NCI-H2107 (cell line): Measurements from ENCODE around the gene PSG4.
"Not testable (repeated sequence)": the region's sequence is repeated elsewhere in the genome, so short reads cannot be mapped to it uniquely, and the experiment has no call there.

ENCODE experiments used
- DNase-seq: peaks from one replicate; lab custom pipeline; 2025; lab: John Stamatoyannopoulos, UW

The PSG4 gene

DNA sequence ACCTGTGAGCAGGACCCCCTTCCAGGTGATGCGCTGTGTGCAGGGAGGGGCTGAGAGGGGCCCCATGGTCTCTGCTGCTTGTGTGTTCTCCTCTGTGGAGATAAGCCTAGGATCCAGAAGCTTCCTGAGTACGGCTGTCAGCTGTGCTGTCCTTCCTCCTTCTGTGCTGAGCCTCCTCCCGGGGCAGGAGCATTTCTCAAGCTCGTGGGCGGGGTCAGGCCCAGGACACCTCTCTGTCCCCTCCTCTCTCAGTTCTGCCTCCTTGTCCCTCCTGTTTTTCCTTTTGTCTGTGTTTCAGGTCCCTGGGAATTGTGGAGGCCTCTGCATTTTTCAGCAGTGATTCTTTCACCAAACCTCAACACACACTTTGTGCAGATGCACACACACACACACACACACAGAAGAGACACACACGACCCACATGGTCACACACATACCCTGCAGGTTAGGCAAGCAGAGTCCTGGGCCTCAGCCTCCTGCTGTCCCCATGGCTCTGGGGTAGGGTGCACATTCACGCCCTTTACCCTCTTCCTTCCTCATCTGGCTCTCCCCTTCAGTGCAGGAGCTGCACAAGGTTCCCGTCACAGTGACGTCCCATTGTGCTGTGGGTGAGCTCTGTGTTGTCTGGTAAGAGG is at the start of gene PSG4:
TSS of gene PSG4 (minus strand) at position 168 of the 635 bp plus-strand sequence. CDS start at position 66, 102 bp downstream.
- DNase-seq = not testable (repeated sequence)

DNA sequence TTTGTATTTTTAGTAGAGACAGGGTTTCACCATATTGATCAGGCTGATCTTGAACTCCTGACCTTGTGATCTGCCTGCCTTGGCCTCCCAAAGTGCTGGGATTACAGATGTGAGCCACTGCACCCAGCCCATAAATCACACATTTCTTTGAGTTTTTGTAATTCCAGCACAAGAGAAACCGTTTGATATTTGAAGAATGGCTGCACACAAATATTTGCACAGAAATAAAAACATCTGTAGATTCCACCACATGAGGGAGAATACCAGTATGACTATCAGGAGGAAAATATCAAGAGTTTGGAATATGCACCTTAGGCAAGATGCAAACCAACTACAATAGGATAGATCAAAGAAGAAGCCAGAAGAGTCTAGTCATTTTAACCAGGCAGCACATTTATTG is 46.0 kb upstream of the PSG4 start:
- DNase-seq = not testable (repeated sequence)

DNA sequence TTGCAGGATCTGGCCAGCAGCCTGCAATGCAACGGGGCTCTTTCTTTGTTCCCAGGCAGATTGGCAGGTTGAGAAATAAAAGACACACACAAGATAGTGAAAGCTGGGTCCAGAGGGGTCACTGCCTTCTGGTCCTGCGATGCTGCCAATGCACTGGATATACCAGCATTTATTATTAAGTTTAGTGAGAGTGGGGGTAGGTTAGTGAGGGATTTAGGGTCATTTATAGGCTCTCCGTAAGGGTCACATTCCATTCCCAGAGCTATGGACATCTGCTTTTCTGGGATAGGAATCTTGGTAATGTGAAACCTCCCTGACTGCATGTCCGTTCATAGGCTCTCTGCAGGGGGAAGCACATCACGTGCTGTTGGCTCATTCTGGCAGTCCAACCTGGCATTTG is 44.9 kb upstream of the PSG4 start:
- DNase-seq = not testable (repeated sequence)

DNA sequence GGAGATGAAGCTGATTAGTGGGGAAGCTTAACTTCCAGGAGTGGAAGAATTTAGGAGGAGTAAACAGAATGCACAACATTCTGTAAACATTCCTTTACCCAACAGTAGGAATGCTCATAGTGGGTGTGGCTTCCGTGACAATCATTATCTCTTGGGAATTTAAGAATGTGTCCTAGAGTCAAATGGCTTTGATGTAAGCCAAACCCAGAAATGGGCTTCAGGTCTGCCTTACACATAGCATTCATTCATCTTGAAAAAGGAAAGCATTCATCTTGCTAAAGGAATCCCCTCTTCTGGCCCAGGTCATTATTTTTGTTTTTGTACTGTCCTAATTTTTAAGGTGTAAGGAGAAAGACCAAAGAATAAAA is 43.2 kb upstream of the PSG4 start:
- DNase-seq = not testable (repeated sequence)

DNA sequence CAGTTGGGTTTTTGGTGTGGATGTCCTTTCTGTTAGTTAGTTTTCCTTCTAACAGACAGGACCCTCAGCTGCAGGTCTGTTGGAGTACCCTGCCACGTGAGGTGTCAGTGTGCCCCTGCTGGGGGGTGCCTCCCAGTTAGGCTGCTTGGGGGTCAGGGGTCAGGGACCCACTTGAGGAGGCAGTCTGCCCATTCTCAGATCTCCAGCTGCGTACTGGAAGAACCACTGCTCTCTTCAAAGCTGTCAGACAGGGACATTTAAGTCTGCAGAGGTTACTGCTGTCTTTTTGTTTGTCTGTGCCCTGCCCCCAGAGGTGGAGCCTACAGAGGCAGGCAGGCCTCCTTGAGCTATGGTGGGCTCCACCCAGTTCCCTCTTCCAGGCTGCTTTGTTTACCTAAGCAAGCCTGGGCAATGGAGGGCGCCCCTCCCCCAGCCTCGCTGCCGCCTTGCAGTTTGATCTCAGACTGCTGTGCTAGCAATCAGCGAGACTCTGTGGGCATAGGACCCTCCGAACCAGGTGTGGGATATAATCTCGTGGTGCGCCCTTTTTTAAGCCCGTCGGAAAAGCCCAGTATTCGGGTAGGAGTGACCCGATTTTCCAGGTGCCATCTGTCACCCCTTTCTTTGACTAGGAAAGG is 41.9 kb upstream of the PSG4 start:
- DNase-seq = not testable (repeated sequence)

DNA sequence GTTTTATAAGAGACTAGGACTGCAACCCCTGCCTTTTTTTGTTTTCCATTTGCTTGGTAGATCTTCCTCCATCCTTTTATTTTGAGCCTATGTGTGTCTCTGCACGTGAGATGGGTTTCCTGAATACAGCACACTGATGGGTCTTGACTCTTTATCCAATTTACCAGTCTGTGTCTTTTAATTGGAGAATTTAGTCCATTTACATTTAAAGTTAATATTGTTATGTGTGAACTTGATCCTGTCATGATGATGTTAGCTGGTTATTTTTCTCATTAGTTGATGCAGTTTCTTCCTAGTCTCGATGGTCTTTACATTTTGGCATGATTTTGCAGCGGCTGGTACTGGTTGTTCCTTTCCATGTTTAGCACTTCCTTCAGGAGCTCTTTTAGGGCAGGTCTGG is 40.4 kb upstream of the PSG4 start:
- not testable (repeated sequence) for DNase-seq

DNA sequence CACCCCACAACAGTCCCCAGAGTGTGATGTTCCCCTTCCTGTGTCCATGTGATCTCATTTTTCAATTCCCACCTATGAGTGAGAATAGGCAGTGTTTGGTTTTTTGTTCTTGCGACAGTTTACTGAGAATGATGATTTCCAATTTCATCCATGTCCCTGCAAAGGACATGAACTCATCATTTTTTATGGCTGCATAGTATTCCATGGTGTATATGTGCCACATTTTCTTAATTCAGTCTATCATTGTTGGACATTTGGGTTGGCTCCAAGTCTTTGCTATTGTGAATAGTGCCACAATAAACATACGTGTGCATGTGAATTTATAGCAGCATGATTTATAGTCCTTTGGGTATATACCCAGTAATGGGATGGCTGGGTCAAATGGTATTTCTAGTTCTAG is 36.8 kb upstream of the PSG4 start:
- not testable (repeated sequence) for DNase-seq

DNA sequence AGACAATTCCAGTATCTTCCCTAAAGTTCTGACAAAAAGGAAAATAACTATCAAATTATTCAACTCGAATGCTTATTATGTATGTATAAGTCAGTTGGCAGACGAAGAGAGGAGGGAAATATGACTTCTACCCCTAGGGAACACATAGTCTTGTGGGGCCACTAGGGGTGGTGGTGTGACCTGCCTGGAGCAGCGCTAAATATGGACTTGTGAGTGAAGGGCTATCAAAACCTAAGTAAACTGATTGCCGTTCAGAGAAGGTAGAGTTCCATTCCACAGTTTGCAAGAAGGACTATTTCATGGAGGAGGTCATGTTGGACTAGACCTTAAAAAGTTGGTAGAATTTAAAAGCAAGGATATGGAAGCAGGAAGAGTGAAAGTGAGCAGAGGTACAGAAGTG is 32.8 kb upstream of the PSG4 start:
- not testable (repeated sequence) for DNase-seq

DNA sequence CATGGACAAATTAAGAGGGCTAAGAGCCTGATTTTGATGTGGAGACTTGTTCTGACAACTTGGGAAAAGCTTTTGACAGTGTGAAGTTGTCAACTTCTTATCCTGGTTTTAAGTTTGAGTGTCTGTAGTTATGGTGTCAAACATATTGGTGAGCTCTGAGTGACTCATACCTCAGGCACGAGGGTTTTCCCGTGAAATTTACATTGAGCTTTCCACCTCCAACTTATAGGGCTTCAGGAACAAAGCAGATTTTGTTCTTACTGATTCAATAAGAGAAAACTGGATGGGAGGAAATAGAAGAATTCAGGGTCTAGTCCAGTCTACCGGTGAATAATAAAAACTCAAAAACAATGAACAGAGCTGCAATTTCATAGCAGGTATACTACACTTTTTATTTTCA is 30.2 kb upstream of the PSG4 start:
- DNase-seq = not testable (repeated sequence)

DNA sequence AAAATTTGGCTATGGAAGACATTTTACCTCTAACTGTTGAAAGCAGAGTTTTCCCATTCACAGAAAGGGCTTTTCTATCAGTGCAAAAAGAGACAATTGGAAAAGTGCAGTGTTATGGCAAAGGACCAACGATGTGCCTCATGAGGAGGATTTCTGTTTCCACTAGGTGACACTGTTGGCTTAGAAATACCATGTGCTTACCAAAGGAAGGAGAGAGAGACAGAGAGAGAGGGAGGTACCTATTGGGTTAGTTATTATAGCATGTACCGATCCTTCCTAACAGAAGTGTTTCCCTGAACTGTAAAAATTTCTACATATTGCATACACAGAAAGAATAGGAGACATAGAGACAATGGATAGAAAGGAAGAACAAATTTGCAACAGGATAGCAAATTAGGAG is 23.9 kb upstream of the PSG4 start:
- no peak for DNase-seq

DNA sequence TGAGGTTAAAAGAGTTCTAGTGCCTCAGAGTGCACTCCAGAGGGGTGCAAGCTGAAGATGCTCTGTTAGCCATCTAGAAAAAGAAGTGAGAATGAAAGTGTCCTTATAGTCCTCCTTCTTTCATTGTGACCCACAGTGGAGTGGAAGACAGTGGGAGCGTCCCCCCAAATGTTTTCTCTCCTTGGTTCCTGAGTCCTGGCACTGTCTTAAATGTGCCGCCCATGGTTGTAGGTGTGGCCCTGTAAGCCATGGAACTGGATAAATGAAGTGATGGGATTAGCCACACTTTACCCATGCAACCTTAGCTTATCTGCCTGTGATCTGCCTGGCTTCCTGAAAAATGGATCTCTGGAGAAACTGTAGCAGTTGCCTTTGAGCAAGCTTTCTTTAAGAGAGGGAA is 23.3 kb upstream of the PSG4 start:
- not testable (repeated sequence) for DNase-seq

DNA sequence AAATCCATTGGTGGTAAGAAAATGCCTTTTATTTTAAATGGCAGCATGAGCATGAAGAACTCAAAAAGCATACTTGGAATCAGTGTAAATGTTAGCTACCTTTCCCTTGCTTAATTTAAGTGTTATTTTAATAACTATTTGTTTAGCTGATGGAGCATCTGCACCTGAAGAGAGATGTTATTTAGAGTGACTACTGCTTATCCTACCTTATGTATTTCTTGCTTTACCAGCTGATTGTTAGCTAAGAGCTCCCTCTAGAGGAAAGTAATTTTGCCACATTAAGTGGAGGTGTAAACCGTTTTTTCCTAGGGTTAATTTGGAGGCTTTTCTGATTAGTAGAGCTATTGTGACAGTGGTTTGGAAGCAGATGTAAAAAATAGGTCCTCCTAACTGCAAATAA is 21.5 kb upstream of the PSG4 start:
- not testable (repeated sequence) for DNase-seq

DNA sequence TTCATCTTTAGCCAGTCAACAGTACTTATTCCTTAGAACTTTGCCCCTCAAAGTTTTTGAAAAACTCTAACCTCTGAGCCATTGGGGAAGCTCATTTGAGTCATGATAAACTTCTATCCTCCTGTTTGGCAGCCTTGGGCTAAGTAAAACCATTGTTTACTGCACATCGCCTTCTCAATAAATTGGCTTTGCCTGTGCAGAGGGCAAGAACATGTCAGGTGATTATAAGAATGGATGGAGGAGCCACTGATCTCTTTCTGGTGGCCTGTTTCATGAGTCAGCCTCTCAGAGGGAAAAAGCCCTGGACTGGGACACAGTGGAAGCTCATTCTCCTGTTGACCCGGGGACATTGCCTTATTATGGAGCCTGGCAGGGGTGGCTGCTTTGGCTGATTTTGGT is 19.4 kb upstream of the PSG4 start:
- DNase-seq = no peak

DNA sequence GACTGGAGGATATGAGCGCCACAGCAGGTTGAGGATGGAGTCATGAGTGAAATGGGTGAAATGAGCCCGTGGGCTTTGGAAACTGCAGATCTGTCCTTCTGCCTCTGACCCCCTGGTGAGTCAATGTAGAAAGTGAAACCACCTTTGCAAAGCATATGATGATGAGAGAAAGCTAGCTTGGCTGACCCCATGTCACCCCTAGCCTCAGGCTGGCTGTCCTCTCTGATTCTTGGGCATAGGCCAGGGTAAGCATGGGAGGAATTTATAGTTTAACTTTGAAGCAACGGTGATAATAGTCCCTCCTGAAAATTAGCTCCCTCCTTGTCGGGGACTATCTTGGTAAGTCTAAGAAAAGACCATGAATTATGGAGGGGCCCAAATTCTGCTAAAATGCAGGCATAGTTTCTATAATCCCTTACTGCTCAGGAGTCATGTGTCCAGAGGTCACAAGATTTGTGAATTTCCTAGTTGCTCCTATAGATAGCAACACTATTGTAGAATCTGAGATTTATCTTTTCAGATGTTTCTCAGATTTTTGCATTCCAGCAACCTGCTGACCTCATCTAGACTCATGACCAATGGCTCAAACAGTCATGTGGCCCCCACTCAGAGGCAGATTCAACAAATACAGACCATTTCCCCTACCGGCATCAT is 18.9 kb upstream of the PSG4 start:
- DNase-seq = not testable (repeated sequence)

DNA sequence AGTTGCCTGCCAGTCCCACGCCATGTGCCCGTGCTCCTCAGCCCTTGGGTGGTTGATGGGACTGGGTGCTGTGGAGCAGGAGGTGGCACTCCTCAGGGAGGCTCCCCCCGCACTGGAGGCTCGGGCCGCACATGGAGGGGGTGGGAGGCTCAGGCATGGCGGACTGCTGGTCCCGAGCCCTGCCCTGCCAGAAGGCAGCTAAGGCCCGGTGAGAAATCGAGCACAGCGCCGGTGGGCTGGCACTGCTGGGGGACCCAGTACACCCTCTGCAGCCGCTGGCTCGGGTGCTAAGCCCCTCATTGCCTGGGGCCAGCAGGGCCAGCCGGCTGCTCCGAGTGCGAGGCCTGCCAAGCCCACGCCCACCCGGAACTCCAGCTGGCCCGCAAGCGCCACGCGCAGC is 16.5 kb upstream of the PSG4 start:
- DNase-seq = not testable (repeated sequence)

DNA sequence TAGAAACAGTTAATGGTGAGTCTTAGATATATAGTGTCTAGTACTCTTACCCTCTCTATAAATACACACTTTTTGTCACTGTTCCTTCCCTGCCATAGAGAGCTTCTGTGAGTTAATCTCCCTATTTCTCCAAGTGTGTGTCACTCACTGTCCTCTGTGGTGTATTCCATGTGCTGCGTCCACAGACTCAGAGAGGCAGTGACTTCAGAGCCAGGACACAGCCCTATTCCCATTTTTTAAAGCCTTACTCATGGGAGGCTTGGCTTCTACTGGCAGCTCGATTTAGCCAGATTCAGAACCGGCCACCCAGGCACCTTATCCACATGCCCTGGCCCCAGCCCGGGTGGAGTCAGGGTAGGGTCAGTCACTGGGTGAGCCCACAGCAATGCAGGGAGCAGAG is 13.7 kb upstream of the PSG4 start:
- not testable (repeated sequence) for DNase-seq

DNA sequence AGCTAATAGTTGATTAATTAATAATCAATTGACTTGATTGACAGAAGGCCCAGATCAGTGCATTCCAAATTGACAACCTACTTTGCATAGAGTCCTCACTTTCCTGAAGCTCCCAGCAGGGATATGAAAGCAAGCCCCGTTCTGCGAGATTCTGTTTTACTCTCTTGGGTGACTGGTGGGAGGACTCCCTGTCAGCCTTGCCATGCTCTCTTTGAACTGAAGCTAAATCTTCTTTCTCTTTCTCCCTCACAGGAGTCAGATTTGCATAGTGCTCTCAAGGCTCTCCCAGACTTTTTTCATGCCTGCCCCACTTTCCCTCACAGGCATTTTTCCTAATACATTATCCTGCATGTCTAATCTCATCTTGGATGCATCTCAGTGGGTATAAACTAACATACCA is 10.4 kb upstream of the PSG4 start:
- not testable (repeated sequence) for DNase-seq

DNA sequence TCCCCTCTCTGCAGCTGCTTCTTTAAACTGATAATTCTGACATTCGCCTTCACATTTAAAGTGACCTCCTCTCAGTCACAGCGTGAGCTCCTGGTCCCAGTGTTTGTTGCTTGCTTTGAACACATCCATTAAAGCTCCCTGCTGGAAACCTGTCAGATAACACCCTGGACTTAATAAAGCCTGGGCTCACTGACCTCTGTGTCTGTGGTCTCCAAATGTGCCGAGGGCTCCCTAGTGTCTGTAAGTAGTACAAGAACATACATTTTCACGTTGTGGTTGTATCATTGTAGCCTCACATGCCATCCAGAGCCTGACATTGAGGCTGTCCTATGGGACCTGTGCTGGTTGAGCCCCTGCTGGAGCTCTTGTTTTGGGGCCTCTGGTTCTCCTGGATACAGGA is 2.6 kb upstream of the PSG4 start:
- no peak for DNase-seq

DNA sequence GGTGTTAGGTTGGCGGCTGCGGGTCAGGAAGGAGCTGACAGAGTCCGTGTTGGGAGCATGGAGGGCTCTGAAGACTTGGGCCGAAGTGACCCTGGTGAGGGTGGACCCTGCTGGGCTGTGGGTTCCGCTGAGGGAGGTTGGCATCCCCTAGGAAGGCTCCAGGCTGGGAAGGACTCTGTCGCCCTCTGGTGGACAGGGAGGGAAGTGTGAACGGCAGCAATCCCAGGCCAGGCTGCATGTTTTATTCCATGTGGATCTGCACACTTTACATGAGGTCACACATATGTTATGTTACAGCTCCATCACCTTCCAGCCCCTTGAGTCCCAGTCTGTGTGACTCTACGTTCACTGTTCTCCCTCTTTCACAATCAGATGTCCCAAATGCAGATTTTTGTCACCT is 1.7 kb upstream of the PSG4 start:
- not testable (repeated sequence) for DNase-seq

DNA sequence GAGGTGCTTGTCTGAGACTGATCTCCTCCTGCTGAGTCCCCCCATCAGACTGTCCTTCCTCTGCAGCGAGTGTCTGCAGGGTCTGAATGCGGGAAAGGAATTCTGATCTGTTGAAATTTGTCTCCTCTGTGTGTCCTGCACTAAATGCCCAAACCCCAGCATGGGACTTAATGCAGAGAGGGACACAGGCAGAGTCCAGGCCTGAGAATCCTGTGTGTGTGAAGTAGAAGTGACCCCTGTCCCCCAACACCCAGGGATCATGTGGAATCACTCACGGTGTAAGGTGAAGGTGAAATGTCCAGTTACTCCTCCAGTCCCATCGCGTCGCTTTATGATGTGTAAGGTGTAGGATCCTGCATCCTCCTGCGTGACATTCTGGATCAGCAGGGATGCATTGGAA is 1.8 kb downstream of the PSG4 start:
- not testable (repeated sequence) for DNase-seq

DNA sequence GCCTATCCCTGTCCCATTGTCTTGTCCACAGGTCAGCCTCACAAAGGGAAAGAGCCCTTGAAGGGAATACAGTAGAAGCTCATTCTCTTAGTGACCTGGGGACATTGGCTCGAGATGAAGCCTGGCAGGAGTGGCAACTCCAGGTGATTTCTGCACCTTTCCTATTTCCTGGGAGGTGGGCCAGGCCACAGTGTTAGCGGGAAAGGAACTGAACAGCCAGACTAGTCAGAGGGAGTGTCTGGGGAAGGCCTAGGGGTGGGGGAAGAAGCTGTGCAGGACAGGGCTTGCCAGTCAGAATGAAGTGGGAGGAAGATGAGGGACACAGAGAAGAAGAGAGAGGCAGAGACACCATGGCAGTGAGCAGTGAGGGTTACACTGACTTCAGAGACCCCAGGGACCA is 3.5 kb downstream of the PSG4 start:
- DNase-seq = not testable (repeated sequence)

DNA sequence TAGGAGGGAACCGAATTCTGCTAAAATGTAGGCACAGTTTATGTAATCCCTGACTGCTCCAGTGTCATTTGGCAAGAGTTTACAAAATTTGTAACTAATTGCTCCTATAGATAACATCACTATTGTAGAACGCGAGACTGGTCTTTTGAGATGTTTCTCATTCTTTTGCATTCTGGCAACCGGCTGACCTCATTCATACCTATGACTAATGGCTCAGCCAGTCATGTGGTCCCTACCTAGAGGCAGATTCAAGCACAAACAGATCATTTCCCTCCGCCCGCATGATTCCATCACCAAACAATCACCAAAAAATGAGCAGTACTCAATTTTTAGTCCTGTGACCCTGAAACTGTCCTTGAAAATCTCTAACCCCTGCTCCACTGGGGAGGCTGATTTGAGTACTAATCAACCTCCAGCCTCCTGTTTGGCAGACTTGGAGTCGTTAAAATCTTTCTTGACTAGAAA is 4.1 kb downstream of the PSG4 start:
- not testable (repeated sequence) for DNase-seq
